Measurements from ENCODE around the gene PCBD1.

Gene PCBD1

DNA sequence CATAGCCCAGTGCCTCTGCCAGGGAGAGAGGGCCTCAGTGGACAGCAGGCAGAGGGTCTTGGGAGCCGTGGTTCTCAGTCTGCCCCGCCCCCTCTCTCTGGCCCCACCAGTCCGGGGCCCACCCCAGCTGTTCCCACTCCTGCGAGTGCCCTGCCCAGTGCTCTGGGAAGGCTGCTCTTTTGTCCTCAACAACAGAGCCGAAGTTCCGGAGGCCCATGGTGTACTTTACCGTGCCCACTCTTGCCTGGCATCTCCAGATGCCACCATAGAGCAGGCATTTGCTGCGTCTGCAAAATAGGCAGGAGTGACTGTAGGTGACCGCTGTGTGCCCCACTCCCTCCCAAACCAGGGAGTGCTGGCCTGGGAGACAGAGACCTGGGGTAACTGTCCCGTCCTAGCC is 29.3 kb upstream of the PCBD1 start:
- DNase-seq (ENCODE audit: low read depth in 2 of 2), result no peak

- DNase-seq (ENCODE audit: low read depth in 2 of 2), result no peak
Measured at GRCh38 chr10:70917226-70917625, 28.9 kb upstream of the PCBD1 start.

DNA sequence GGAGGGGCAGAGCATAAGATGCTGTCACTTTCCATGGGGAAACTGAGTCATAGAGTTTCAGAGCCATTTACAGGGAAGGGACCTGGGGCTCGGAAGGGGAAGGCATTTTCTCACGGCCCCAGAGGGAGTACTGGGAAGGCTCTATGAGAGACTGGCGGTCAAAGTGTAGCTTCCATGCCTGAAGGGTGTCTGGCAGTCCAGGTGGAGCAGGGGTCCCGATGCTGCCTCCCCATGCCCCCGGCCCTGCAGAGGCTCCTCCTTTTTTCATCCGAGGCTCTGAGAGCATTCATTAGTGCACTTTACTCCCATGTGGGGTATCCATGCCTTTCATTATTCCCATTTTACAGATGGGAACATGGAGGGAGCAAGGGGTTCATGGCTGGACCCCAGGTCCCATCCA is 27.9 kb upstream of the PCBD1 start:
- no peak for DNase-seq (ENCODE audit: low read depth in 2 of 2)

GRCh38 chr10:70915806-70916205 is 27.4 kb upstream of the PCBD1 start:
- DNase-seq (ENCODE audit: low read depth in 2 of 2), result no peak

DNA sequence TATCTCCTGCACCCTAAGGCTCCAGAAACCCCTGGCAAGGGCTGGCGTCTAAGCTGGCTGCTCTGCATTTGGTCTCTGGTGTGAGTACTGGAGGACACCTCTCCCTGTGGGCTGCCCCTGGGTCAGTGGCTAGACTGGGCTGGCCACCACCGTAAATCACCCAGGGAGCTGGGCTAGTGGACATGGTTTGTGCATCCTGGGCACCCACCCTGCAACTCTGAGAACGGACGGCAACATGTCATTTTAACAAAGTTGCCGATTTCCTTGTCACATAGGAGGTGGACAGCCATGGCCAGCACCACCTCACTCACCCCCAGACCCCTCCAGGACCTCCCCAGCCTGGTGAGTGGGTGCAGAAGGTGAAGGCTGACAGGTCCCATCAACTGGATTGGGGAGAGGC is 26.8 kb upstream of the PCBD1 start:
- DNase-seq (ENCODE audit: low read depth in 2 of 2), result no peak

GRCh38 chr10:70914316-70914864 is 26.0 kb upstream of the PCBD1 start:
- no peak for DNase-seq (ENCODE audit: low read depth in 2 of 2)

GRCh38 chr10:70913893-70914240 is 25.5 kb upstream of the PCBD1 start:
- DNase-seq (ENCODE audit: low read depth in 2 of 2), result no peak

GRCh38 chr10:70913191-70913892 is 25.0 kb upstream of the PCBD1 start:
- DNase-seq (ENCODE audit: low read depth in 2 of 2), result no peak

DNA sequence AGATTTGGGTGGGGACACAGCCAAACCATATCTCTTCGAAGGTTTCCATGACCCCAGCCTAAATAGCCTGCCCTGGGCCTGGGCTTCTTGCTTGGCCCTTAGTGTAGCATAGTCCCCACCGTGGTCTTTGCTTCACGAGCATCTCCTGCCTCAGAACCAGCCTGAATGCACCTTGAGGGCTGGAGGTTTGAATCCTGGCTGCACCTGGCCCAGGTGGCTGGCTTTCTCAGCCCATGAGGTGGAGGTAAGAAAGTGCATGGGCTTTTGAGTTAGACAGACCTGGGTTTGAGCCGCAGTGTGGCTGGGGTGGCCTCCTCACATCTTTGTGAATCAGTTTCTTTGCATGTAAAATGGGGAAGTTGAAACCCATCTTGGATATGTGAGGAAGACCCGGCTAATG is 24.2 kb upstream of the PCBD1 start:
- no peak for DNase-seq (ENCODE audit: low read depth in 2 of 2)

DNA sequence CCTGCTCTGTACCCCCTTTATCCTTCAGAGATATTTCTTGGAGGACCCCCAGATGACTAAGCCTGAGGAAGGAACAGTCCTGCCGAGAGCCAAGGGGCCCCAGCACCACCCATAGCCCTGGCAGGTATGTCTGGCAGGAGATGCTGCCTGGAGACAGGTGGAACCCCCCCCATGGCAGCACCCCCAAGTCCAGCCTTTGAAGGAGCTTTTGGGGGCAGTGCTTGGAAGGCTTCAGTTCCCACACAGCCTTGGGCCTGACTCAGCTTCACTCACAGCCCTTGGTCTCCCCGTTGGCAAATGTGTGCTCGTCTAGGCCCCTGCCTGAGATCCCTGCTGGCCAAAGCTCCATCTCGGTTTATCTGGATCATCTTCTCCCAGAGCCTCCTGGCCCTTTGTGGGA is 23.0 kb upstream of the PCBD1 start:
- DNase-seq (ENCODE audit: low read depth in 2 of 2), result no peak

- no peak for DNase-seq (ENCODE audit: low read depth in 2 of 2)
Measured at GRCh38 chr10:70910486-70911341, 22.3 kb upstream of the PCBD1 start.

GRCh38 chr10:70909326-70909935 is 21.1 kb upstream of the PCBD1 start:
- no peak for DNase-seq (ENCODE audit: low read depth in 2 of 2)

- DNase-seq (ENCODE audit: low read depth in 2 of 2), result no peak
Measured at GRCh38 chr10:70908406-70909296, 20.3 kb upstream of the PCBD1 start.

DNA sequence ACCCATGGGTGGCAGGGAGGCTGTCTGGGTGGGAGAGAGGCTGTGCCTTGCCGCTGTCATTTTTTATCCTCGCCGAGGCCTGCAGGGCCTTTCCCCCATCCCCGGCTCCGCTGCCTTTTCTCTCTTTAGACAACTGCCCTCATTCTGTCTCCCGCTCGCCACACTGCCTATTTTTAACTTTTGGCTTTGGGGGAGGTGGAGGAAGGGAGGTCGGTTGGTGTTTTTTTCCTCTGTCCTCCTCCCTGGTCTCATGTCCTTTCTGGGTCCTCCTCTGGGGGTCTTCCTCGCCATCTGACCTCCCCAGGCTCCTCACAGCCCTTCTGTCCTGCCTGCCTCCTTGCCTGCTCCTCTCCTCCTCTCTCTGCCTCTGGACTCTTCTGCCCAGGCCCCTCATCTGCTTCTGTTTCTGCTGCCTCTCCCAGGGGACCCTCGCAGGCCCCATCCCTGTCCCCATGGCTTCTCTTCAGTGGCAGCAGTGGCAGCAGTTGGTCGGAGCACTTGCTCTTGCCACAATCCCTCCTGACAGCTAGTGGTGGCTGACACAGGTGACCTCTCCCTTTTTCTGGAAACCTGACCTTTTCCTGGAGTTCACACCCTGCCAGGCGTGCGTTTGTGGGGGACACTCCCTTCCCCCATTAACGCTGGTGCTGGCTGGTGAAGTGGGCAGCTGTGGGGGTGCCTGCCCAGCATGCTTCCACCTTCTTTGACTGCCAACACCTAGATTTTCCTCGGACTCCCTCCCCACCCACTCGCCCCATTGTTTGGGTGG is 19.5 kb upstream of the PCBD1 start:
- no peak for DNase-seq (ENCODE audit: low read depth in 2 of 2)

GRCh38 chr10:70906953-70907636 is 18.7 kb upstream of the PCBD1 start:
- no peak for DNase-seq (ENCODE audit: low read depth in 2 of 2)

- DNase-seq (ENCODE audit: low read depth in 2 of 2), result no peak
Measured at GRCh38 chr10:70906031-70906783, 17.8 kb upstream of the PCBD1 start.

- no peak for DNase-seq (ENCODE audit: low read depth in 2 of 2)
Measured at GRCh38 chr10:70905071-70906021, 17.0 kb upstream of the PCBD1 start.

DNA sequence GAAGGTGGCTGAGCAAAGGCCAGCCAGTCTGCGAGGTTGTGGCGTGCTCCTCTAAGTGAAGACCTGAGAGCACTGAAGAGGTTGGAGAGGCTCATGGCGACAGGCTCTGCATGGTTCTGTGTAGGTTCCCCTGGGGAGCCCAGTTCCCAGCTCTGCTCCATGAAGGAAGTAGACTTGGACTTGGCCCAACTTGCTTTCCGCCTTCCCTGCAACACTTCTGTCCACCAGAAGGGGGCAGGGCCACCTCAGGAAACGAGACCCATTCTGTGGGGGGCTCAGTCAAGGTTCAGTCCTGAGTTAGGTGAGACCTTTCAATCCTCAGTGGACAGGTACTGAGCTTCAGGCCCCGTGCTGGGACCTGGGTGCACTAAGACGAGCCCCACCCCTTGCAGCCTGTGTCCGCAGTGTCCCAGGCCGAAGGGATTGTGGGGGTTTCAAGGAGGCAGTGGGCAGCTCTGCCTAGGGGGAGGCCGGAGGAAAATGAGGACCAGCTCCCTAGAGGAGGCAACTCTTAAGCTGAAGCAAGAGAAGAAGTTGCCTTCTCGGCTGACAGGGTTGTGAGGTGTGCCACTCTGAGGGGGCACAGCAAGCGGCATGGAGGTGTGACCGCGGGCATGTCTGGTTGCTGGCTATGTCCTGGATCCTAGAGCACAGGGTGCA is 15.0 kb upstream of the PCBD1 start:
- DNase-seq (ENCODE audit: low read depth in 2 of 2), result peak; percentile 12 to 21

Data from stimulated activated CD4-positive, alpha-beta T cell treated with anti-CD3 and anti-CD28 coated beads, Interleukin-4, amount 100 ng/mL, for 48 hours (primary cell).